Parietal lobe (tissue), 2 donors: ENCODE results near the gene EOGT. TPM values are rescaled to one million over a fixed set of nuclear protein-coding genes. Genes with fewer than 3 reads are reported as not detected.

Source experiments
- small RNA-seq: library from RNA; depleted of rRNA; stranded (forward); fragments of <200 nt; gene quantifications from one replicate; pipeline ENCODE3, GENCODE V24; 2014; ENCODE audit warnings: low replicate concordance
- total RNA-seq: library from RNA; depleted of rRNA; stranded (reverse); fragments of >200 nt; gene quantifications from one replicate; pipeline ENCODE4 v1.2.3, GENCODE V29; 2014

The EOGT gene
- 11.3 TPM for total RNA-seq

GRCh38 chr3:69013253-69014021 lies at the start of gene EOGT:
EOGT (minus strand) TSS chr3:69013684; CDS start chr3:69009846, 3,838 bp downstream.

GRCh38 chr3:69051756-69052471 lies 38.4 kb upstream of the EOGT start, which contains the start of gene TMF1:
TMF1 (minus strand) TSS chr3:69052333; CDS start chr3:69052086, 247 bp downstream.

Small RNA genes within 50 kb of the gene (small RNA-seq; reads per million reads assigned to genes)
- not detected for gene MIR3136

Other genes starting within 250 kb of the EOGT start
- not detected for gene TAFA4, start 81.1 kb downstream of the EOGT start, total RNA-seq
- gene TMF1, start 38.6 kb upstream of the EOGT start, total RNA-seq = 48.8 TPM
- 115 TPM for gene UBA3, start 66.7 kb upstream of the EOGT start, total RNA-seq
- 51.0 TPM for gene ARL6IP5, start 71.3 kb upstream of the EOGT start, total RNA-seq
- gene LMOD3, start 108.9 kb upstream of the EOGT start, total RNA-seq = not detected